HFF-Myc (cell line): ENCODE measurements around the gene MST1.
A peak's percentile ranks its signal among the peaks of the same experiment; 100 is the strongest.

ENCODE experiments used
- DNase-seq: peaks from one replicate; pipeline ENCODE4 v3.0.0-alpha.2; 2011; ENCODE audit warnings: low read depth; ENCODE audit errors: extremely low read depth
- H3K4me3 ChIP-seq: replicated peaks from 2 replicates; pipeline ENCODE4 v1.5.1; 2011; ENCODE audit warnings: low read depth, mild to moderate bottlenecking, control low read depth, low read length
- CTCF ChIP-seq: IDR thresholded peaks from 2 replicates; pipeline ENCODE4 v1.5.1; 2012; ENCODE audit warnings: mild to moderate bottlenecking, low read depth, low read length, control low read depth; ENCODE audit errors: missing control alignments

MST1 gene

GRCh38 chr3:49727924-49728361, 38.7 kb upstream of the MST1 start:
- no peak overlapping the region for H3K4me3 ChIP-seq
- no peak for DNase-seq
- TF ChIP-seq CTCF, result no peak

- no peak overlapping the region for H3K4me3 ChIP-seq
- DNase-seq, result no peak
- no peak for TF ChIP-seq CTCF
Observed at GRCh38 chr3:49727154-49727923, 38.1 kb upstream of the MST1 start.

GRCh38 chr3:49725906-49726681, 36.8 kb upstream of the MST1 start:
- DNase-seq, result no peak
- no peak overlapping the region for H3K4me3 ChIP-seq
- TF ChIP-seq CTCF, result no peak

- peak overlapping the region; percentile 92 for H3K4me3 ChIP-seq
- TF ChIP-seq CTCF, result no peak
- no peak for DNase-seq
Observed at GRCh38 chr3:49724586-49724985, 35.3 kb upstream of the MST1 start.

GRCh38 chr3:49723628-49724551, 34.6 kb upstream of the MST1 start, which contains the start of gene GMPPB:
Gene GMPPB, minus strand, starts transcription at chr3:49723951. Its CDS starts 225 bp downstream, at chr3:49723726.
- H3K4me3 ChIP-seq, result peak within 1 kb of the TSS; percentile 92
- DNase-seq, result peak; percentile 79
- TF ChIP-seq CTCF, result no peak

GRCh38 chr3:49723296-49723627, 34.0 kb upstream of the MST1 start:
- DNase-seq, result no peak
- TF ChIP-seq CTCF, result no peak

More at GRCh38 chr3:49723296-49723627, 34.0 kb upstream of the MST1 start:
- peak overlapping the region; percentile 92 for H3K4me3 ChIP-seq
